GM12872 (cell line): ENCODE measurements around the gene TBL2.

ENCODE experiments used
- TF ChIP-seq, protein P1 (sequence below): IDR thresholded peaks from 3 replicates; pipeline ENCODE4 v1.5.1; 2011; ENCODE audit warnings: low read depth, mild to moderate bottlenecking, low read length, moderate library complexity; ENCODE audit not compliant: insufficient read depth

The TBL2 gene

DNA sequence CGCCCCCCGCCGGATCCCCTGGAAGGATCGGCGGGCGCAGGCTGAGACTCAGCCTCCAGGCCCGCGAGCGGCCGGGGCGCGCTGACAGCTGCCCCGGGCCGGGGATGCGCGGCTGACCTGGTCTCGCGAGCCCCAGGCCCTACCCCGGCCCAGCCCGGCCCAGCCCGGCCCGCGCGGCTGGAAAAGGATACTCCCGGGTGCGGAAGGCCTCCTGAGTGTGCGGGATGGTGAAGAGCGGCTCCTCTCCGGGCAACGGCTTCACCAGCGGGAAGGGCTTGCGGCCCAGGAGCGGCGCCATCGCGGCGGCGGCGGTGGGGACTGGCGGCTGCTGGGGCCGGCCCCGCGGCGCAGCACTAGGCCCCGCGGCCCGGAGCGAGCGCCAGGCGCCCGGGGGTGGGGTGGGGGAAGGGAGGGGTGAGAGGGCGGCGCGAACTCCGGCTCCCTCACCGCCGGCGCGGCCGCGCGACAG lies 56.7 kb downstream of the TBL2 start:
- TF ChIP-seq, protein P1, sequence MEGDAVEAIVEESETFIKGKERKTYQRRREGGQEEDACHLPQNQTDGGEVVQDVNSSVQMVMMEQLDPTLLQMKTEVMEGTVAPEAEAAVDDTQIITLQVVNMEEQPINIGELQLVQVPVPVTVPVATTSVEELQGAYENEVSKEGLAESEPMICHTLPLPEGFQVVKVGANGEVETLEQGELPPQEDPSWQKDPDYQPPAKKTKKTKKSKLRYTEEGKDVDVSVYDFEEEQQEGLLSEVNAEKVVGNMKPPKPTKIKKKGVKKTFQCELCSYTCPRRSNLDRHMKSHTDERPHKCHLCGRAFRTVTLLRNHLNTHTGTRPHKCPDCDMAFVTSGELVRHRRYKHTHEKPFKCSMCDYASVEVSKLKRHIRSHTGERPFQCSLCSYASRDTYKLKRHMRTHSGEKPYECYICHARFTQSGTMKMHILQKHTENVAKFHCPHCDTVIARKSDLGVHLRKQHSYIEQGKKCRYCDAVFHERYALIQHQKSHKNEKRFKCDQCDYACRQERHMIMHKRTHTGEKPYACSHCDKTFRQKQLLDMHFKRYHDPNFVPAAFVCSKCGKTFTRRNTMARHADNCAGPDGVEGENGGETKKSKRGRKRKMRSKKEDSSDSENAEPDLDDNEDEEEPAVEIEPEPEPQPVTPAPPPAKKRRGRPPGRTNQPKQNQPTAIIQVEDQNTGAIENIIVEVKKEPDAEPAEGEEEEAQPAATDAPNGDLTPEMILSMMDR: no peak

DNA sequence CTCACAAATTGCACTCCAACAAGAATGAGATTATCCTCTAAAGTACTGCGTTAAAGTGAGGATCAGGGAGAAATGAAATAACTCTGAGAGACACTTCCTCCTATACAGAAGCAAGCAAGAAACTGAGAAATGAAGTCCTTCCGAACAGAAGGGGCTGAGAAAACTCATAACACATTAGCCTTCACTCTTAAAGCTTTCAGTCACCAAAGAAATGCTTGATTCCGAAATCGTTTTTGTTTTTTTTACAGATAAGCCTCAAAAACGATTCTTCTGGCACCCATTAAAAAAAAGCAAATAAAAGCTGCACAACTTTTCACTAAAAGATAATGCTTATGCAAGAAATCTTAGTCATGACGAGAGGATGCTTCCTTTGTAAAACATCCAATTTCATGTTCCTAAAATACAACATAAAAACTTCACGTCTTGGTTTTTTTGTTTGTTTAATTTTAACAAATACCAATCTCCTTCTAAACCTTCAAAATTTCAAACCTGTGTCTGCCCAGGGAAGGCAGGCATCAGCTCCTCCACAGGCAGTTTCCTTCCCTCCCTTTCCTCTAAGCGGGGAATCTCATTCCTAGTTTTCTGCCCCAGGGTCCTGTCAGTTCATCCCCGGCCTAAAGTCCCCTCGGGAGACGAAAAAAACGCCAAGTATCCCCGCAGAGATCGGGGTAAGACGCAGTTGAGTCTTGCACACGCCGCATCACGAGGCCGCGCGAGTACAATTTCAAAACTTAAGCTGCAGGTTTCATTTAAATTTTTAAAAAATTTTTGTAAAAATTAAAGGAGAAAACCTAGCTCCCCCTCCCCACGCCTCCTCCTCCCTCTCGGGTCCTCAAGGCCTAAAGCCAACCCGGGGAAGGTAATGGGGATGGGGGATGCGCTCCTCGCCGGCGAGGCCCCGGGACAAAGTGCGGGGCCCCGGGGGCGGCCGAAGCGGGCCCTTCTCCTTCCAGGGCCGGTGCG lies 57.4 kb downstream of the TBL2 start:
- TF ChIP-seq, protein P1: no peak

DNA sequence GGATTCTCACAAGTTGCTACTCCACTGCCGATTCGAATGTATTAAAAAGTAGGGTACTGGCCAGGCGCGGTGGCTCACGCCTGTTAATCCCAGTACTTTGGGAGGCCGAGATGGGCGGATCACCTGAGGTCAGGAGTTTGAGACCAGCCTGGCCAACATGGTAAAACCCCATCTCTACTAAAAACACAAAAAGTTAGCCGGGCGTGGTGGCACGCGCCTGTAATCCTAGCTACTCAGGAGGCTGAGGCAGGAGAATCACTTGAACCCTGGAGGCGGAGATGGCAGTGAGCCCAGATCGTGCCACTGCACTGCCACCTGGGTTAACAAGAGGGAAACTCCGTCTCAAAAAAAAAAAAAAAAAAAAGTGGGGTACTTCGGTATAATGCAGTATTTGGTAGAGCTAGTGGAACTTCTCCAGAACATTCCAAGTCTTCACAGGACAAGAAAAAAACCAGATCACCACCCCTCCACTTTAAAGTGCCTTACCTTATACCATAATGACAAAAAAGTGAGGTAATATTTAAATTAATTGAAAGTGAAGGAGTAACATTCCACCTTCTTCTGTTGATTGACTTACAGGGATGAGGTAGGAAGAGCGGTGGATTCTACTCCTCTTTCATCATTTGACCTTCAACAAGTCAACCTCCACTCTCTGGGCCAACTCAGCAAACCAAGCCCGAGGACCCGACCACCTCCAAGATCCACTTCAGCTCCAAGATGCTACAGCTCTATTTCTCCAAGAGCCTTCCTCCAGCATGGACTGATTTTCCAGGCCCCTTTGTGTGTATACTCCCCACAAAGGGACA lies 58.3 kb downstream of the TBL2 start:
- TF ChIP-seq, protein P1: no peak

GRCh38 chr7:73518470-73518869 lies 59.9 kb downstream of the TBL2 start:
- TF ChIP-seq, protein P1: no peak
